GM12878 (cell line): ENCODE data around the gene TM9SF2. TPM values are rescaled to one million over a fixed set of nuclear protein-coding genes. Genes with fewer than 3 reads are reported as not detected.
A peak's percentile ranks its signal among the peaks of the same experiment; 100 is the strongest.

Experiments used
- ATAC-seq: fragments of 200-7000 bp; cut with Tn5 transposase; 3 replicates; pipeline ENCODE4 v1.9.1; 2020; ENCODE audit warnings: mild to moderate bottlenecking, moderate library complexity
- BruUV-seq: library from RNA; stranded (reverse); fragments of 400-500 nt; replicated peaks from 2 replicates; lab custom pipeline; 2021; lab: Mats Ljungman, UMichigan
- CTCF ChIA-PET: fragments of 300-600 bp; sonication (Branson Sonifier 250); formaldehyde crosslinking; extraction: SDS; loops from one replicate; lab custom pipeline; 2021; ENCODE audit warnings: inconsistent platforms; lab: Yijun Ruan, JAX
- POLR2A ChIA-PET: fragments of 350-600 bp; formaldehyde crosslinking; extraction: SDS; loops from one replicate; lab custom pipeline; 2021; ENCODE audit warnings: inconsistent platforms; lab: Charles Lee
- RAD21 ChIA-PET: fragments of 300-600 bp; sonication (Branson Sonifier 250); formaldehyde crosslinking; loops from one replicate; lab custom pipeline; 2023; ENCODE audit warnings: antibody characterized with exemption; ENCODE audit not compliant: unreplicated experiment; lab: Charles Lee
- SMC1A ChIA-PET: fragments of 300-600 bp; sonication (Branson Sonifier 250); formaldehyde crosslinking; loops from one replicate; lab custom pipeline; 2023; ENCODE audit not compliant: unreplicated experiment, uncharacterized antibody; lab: Charles Lee
- DNase-seq: peaks from one replicate; pipeline ENCODE4 v3.0.0-alpha.2; 2011; ENCODE audit warnings: low read depth, low spot score
- FAIRE-seq: peaks from 3 replicates; lab custom pipeline; 2011; peaks lifted over from hg19 to GRCh38; lab: Jason Lieb, UNC
- H2AFZ ChIP-seq: 2 replicates; pipeline ENCODE4 v1.6.0; 2011; ENCODE audit warnings: low read depth, low read length, control low read depth; ENCODE audit not compliant: control insufficient read depth
- H3K27ac ChIP-seq: 2 replicates; pipeline ENCODE4 v1.5.1; 2011; ENCODE audit warnings: control low read depth; ENCODE audit not compliant: control insufficient read depth, insufficient read depth
- H3K27me3 ChIP-seq, 2 experiments: replicated peaks in 1 of 2; 2 replicates each; pipeline versions ENCODE4 v1.6.0 to v1.6.1; 2011; ENCODE audit warnings: low read length in 1 of 2; ENCODE audit not compliant: control insufficient read depth in 2 of 2, insufficient read depth in 2 of 2
- H3K36me3 ChIP-seq, 2 experiments: 2 replicates each; pipeline ENCODE4 v1.5.1; 2011; ENCODE audit warnings: low read length in 1 of 2; ENCODE audit not compliant: control insufficient read depth in 2 of 2, insufficient read depth in 2 of 2
- H3K4me1 ChIP-seq: 2 replicates; pipeline ENCODE4 v1.6.1; 2011; ENCODE audit warnings: mild to moderate bottlenecking, low read length, moderate library complexity, mixed read lengths; ENCODE audit not compliant: control insufficient read depth, insufficient read depth
- H3K4me2 ChIP-seq: 2 replicates; pipeline ENCODE4 v1.6.0; 2011; ENCODE audit warnings: control low read depth; ENCODE audit not compliant: control insufficient read depth, insufficient read depth
- H3K4me3 ChIP-seq: fragments of 200-600 bp; sonication (generic); 2 replicates; pipeline ENCODE4 v1.5.1; 2016
- H3K79me2 ChIP-seq: 2 replicates; pipeline ENCODE4 v1.6.0; 2011; ENCODE audit warnings: low read length; ENCODE audit not compliant: control insufficient read depth, insufficient read depth
- H3K9ac ChIP-seq: 2 replicates; pipeline ENCODE4 v1.8.0; 2011; ENCODE audit warnings: low read length, control low read depth, mixed read lengths; ENCODE audit not compliant: control insufficient read depth, insufficient read depth
- H3K9me3 ChIP-seq: replicated peaks from 3 replicates; pipeline ENCODE4 v1.5.1; 2011; ENCODE audit warnings: mild to moderate bottlenecking, low read length; ENCODE audit not compliant: control insufficient read depth, insufficient read depth
- H4K20me1 ChIP-seq: 2 replicates; pipeline ENCODE4 v1.6.0; 2011; ENCODE audit not compliant: control insufficient read depth, insufficient read depth
- HDAC6 ChIP-seq: fragments of 200-600 bp; sonication (generic); IDR thresholded peaks from one replicate; pipeline ENCODE4 v1.8.0; 2017; ENCODE audit warnings: antibody characterized with exemption; ENCODE audit not compliant: unreplicated experiment
- MYB ChIP-seq: fragments of 150-350 bp; IDR thresholded peaks from 2 replicates; pipeline ENCODE4 v1.6.1; 2014; ENCODE audit warnings: mild to moderate bottlenecking, low read depth, low read length, borderline replicate concordance
- RAD21 ChIP-seq: IDR thresholded peaks from 2 replicates; pipeline ENCODE4 v1.6.1; 2011; ENCODE audit warnings: mild to moderate bottlenecking, low read depth, low read length, moderate library complexity; ENCODE audit not compliant: insufficient read depth
- RELA ChIP-seq: fragments of 450-650 bp; IDR thresholded peaks from 2 replicates; pipeline ENCODE4 v1.8.0; 2014; ENCODE audit warnings: borderline replicate concordance; ENCODE audit not compliant: partially characterized antibody
- SMC3 ChIP-seq: IDR thresholded peaks from 2 replicates; pipeline ENCODE4 v1.6.1; 2011; ENCODE audit warnings: low read length, improper control_type of control experiment, borderline replicate concordance
- SREBF1 ChIP-seq: IDR thresholded peaks from 2 replicates; pipeline ENCODE4 v1.6.1; 2012; ENCODE audit warnings: mild to moderate bottlenecking, low read length
- ZNF217 ChIP-seq: fragments of 450-650 bp; IDR thresholded peaks from 2 replicates; pipeline ENCODE4 v1.6.1; 2017; ENCODE audit warnings: antibody characterized with exemption, mild to moderate bottlenecking
- in situ Hi-C: fragments of 300-500 bp; cut with MboI; formaldehyde crosslinking; loops from 9 replicates; pipeline ENCODE4 v1.14.3; 2018; ENCODE audit warnings: mixed read lengths
- intact Hi-C: fragments of 100-400 bp; cut with micrococcal nuclease; formaldehyde crosslinking; loops from one replicate; pipeline ENCODE4 v1.14.2; 2022; ENCODE audit not compliant: unreplicated experiment
- polyA plus RNA-seq, 11 experiments: library from polyadenylated mRNA; depleted of rRNA in 4 of 11; unstranded in 6 of 11; stranded (reverse) in 5 of 11; fragments of >200 nt; fragmentation: Nextera tagmentation in 4 of 11; fragmentation: Illumina TruSeq in 1 of 11; extraction: Ambion mirVana in 4 of 11; extraction: Trizol in 1 of 11; gene quantifications; 1 replicate in 1 of 11; 2 replicates in 10 of 11; pipeline versions ENCODE4 v1.2.1 to v1.2.3, GENCODE V29; 2011 to 2016; ENCODE audit warnings: inconsistent platforms in 2 of 11, missing spikeins in 2 of 11, low read depth in 1 of 11
- total RNA-seq, 4 experiments: library from RNA; depleted of rRNA in 3 of 4; stranded (reverse); fragments of >200 nt in 3 of 4; fragmentation: Illumina TruSeq in 1 of 4; extraction: Trizol in 1 of 4; gene quantifications; 2 replicates each; pipeline versions ENCODE4 v1.2.1 to v1.2.3, GENCODE V29; 2013 to 2021
- TF ChIP-seq, protein P1 (sequence below), 3 experiments: IDR thresholded peaks in 2 of 3; conservative IDR thresholded peaks in 1 of 3; 2 replicates each; pipeline ENCODE4 v1.5.1; 2011; ENCODE audit warnings: low read depth in 3 of 3, low read length in 3 of 3, mild to moderate bottlenecking in 3 of 3, control low read depth in 2 of 3, moderate library complexity in 2 of 3, inconsistent platforms in 1 of 3, mixed read lengths in 1 of 3; ENCODE audit not compliant: control insufficient read depth in 2 of 3, insufficient read depth in 1 of 3; ENCODE audit errors: extremely low read depth in 1 of 3
- TF ChIP-seq, protein P2 (sequence below): fragments of 450-650 bp; IDR thresholded peaks from 2 replicates; pipeline ENCODE4 v1.6.1; 2018; ENCODE audit warnings: borderline replicate concordance, mild to moderate bottlenecking; ENCODE audit not compliant: partially characterized antibody
- TF ChIP-seq, protein P3 (sequence below): fragments of 450-650 bp; formaldehyde crosslinking; IDR thresholded peaks from 2 replicates; pipeline ENCODE4 v1.4.0; 2020; ENCODE audit warnings: mild to moderate bottlenecking, moderate library complexity
- TF ChIP-seq, protein P4 (sequence below): fragments of 450-650 bp; IDR thresholded peaks from 2 replicates; pipeline ENCODE4 v1.6.1; 2017; ENCODE audit warnings: antibody characterized with exemption, mild to moderate bottlenecking, moderate library complexity

Gene TM9SF2
- total and polyA plus RNA-seq, 10 of the 15 experiments (the other 5 are each of a cell fraction or from before 2014, with no cell fraction given): 34.6 to 128 (median 79.2) TPM

DNA sequence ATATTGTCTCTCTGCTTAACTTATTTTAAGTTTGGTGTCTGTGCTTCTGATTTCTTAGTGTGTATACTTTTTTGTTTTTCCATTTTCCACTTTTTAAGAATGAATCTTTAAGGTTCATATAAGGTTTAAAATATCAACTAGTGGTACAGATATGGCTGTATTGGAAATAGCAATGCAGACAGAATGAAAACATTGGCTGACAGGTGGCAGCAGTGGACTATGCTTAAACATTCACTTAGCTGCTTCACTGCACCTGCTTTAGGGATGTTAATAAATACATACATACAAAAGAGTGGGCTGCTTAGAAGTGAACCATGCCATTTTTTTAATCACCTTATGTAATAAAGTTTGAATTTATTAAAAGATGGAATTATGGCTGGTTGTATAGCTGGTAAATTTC, 27.3 kb downstream of the TM9SF2 start:
- peak; percentile 77 for ATAC-seq
- intact Hi-C loops: loop anchor here (2.0 kb wide), 1 partner anchor 88 kb away; no protein-coding TSS in a partner anchor
- H3K27ac ChIP-seq: no peak overlapping the region
- TF ChIP-seq, protein P1, sequence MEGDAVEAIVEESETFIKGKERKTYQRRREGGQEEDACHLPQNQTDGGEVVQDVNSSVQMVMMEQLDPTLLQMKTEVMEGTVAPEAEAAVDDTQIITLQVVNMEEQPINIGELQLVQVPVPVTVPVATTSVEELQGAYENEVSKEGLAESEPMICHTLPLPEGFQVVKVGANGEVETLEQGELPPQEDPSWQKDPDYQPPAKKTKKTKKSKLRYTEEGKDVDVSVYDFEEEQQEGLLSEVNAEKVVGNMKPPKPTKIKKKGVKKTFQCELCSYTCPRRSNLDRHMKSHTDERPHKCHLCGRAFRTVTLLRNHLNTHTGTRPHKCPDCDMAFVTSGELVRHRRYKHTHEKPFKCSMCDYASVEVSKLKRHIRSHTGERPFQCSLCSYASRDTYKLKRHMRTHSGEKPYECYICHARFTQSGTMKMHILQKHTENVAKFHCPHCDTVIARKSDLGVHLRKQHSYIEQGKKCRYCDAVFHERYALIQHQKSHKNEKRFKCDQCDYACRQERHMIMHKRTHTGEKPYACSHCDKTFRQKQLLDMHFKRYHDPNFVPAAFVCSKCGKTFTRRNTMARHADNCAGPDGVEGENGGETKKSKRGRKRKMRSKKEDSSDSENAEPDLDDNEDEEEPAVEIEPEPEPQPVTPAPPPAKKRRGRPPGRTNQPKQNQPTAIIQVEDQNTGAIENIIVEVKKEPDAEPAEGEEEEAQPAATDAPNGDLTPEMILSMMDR (IDR thresholded peaks at IDR 0.05 in 2 of 3, conservative IDR thresholded peaks at IDR 0.05 in 1 of 3; ENCODE audit: control insufficient read depth in 2 of 3, extremely low read depth in 1 of 3, insufficient read depth in 1 of 3, low read depth in 3 of 3, low read length in 3 of 3): peak; percentile 28 to 64 (median 64); a peak in 5 of 6 replicates
- TF ChIP-seq SREBF1 (no peak), RELA (no peak), HDAC6 (no peak), MYB (no peak), SMC3 (peak; percentile 49; the same call in 1 of the 2 replicates), ZNF217 (no peak), RAD21 (peak; percentile 63)
- TF ChIP-seq, protein P2, sequence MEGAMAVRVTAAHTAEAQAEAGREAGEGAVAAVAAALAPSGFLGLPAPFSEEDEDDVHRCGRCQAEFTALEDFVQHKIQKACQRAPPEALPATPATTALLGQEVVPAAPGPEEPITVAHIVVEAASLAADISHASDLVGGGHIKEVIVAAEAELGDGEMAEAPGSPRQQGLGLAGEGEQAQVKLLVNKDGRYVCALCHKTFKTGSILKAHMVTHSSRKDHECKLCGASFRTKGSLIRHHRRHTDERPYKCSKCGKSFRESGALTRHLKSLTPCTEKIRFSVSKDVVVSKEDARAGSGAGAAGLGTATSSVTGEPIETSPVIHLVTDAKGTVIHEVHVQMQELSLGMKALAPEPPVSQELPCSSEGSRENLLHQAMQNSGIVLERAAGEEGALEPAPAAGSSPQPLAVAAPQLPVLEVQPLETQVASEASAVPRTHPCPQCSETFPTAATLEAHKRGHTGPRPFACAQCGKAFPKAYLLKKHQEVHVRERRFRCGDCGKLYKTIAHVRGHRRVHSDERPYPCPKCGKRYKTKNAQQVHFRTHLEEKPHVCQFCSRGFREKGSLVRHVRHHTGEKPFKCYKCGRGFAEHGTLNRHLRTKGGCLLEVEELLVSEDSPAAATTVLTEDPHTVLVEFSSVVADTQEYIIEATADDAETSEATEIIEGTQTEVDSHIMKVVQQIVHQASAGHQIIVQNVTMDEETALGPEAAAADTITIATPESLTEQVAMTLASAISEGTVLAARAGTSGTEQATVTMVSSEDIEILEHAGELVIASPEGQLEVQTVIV: no peak
- TF ChIP-seq, protein P3, sequence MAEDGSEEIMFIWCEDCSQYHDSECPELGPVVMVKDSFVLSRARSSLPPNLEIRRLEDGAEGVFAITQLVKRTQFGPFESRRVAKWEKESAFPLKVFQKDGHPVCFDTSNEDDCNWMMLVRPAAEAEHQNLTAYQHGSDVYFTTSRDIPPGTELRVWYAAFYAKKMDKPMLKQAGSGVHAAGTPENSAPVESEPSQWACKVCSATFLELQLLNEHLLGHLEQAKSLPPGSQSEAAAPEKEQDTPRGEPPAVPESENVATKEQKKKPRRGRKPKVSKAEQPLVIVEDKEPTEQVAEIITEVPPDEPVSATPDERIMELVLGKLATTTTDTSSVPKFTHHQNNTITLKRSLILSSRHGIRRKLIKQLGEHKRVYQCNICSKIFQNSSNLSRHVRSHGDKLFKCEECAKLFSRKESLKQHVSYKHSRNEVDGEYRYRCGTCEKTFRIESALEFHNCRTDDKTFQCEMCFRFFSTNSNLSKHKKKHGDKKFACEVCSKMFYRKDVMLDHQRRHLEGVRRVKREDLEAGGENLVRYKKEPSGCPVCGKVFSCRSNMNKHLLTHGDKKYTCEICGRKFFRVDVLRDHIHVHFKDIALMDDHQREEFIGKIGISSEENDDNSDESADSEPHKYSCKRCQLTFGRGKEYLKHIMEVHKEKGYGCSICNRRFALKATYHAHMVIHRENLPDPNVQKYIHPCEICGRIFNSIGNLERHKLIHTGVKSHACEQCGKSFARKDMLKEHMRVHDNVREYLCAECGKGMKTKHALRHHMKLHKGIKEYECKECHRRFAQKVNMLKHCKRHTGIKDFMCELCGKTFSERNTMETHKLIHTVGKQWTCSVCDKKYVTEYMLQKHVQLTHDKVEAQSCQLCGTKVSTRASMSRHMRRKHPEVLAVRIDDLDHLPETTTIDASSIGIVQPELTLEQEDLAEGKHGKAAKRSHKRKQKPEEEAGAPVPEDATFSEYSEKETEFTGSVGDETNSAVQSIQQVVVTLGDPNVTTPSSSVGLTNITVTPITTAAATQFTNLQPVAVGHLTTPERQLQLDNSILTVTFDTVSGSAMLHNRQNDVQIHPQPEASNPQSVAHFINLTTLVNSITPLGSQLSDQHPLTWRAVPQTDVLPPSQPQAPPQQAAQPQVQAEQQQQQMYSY (CRISPR knock-in tag): no peak
- TF ChIP-seq, protein P4, sequence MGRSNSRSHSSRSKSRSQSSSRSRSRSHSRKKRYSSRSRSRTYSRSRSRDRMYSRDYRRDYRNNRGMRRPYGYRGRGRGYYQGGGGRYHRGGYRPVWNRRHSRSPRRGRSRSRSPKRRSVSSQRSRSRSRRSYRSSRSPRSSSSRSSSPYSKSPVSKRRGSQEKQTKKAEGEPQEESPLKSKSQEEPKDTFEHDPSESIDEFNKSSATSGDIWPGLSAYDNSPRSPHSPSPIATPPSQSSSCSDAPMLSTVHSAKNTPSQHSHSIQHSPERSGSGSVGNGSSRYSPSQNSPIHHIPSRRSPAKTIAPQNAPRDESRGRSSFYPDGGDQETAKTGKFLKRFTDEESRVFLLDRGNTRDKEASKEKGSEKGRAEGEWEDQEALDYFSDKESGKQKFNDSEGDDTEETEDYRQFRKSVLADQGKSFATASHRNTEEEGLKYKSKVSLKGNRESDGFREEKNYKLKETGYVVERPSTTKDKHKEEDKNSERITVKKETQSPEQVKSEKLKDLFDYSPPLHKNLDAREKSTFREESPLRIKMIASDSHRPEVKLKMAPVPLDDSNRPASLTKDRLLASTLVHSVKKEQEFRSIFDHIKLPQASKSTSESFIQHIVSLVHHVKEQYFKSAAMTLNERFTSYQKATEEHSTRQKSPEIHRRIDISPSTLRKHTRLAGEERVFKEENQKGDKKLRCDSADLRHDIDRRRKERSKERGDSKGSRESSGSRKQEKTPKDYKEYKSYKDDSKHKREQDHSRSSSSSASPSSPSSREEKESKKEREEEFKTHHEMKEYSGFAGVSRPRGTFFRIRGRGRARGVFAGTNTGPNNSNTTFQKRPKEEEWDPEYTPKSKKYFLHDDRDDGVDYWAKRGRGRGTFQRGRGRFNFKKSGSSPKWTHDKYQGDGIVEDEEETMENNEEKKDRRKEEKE: no peak
- TF ChIP-seq, all 136 proteins: peak for 3
- ChIA-PET CTCF (interaction anchor here (0.7 to 2.8 kb wide), 14 partner anchors 11 to 89 kb away, joined by 3 to 14 read pairs (median 4); no protein-coding TSS in a partner anchor), SMC1A (interaction anchor here (1.0 to 2.4 kb wide), 10 partner anchors 11 to 707 kb away, joined by 3 to 16 read pairs (median 4); no protein-coding TSS in a partner anchor), POLR2A (no interaction called here), RAD21 (interaction anchor here (0.8 to 1.5 kb wide), 5 partner anchors 10 to 259 kb away, joined by 3 to 4 read pairs (median 3); no protein-coding TSS in a partner anchor)
- in situ Hi-C loops: no loop called here
- Histone ChIP-seq H4K20me1 (no peaks in the 10 kb centered on the region; the same call in none of the 2 replicates), H3K9ac (no peak overlapping the region), H2AFZ (no peak overlapping the region), H3K27me3 (no peaks in the 10 kb centered on the region), H3K4me2 (no peak overlapping the region), H3K4me1 (no peaks in the 10 kb centered on the region), H3K4me3 (no peak overlapping the region), H3K9me3 (no peaks in the 10 kb centered on the region), H3K36me3 (peaks cover 5 to 20% of the 10 kb centered on the region in 2 experiments), H3K79me2 (no peaks in the 10 kb centered on the region)
- no TSS peak for BruUV-seq
- no peak for FAIRE-seq
- no peak for DNase-seq
